ENCODE data around the gene NRL.
A peak's percentile ranks its signal among the peaks of the same experiment; 100 is the strongest.

Gene NRL

GRCh38 chr14:24114532-24115421, at the start of gene NRL, which contains the start of gene DCAF11:
Gene NRL (minus strand): TSS chr14:24114949. CDS start chr14:24082848, 32,101 bp downstream.
Gene DCAF11 (plus strand): TSS chr14:24114777. CDS start chr14:24115595, 818 bp downstream.
- DNase-seq (ENCODE audit: low spot score), result peak; percentile 97

GRCh38 chr14:24162093-24162492, 47.3 kb upstream of the NRL start:
- no peak for DNase-seq (ENCODE audit: low spot score)

DNA sequence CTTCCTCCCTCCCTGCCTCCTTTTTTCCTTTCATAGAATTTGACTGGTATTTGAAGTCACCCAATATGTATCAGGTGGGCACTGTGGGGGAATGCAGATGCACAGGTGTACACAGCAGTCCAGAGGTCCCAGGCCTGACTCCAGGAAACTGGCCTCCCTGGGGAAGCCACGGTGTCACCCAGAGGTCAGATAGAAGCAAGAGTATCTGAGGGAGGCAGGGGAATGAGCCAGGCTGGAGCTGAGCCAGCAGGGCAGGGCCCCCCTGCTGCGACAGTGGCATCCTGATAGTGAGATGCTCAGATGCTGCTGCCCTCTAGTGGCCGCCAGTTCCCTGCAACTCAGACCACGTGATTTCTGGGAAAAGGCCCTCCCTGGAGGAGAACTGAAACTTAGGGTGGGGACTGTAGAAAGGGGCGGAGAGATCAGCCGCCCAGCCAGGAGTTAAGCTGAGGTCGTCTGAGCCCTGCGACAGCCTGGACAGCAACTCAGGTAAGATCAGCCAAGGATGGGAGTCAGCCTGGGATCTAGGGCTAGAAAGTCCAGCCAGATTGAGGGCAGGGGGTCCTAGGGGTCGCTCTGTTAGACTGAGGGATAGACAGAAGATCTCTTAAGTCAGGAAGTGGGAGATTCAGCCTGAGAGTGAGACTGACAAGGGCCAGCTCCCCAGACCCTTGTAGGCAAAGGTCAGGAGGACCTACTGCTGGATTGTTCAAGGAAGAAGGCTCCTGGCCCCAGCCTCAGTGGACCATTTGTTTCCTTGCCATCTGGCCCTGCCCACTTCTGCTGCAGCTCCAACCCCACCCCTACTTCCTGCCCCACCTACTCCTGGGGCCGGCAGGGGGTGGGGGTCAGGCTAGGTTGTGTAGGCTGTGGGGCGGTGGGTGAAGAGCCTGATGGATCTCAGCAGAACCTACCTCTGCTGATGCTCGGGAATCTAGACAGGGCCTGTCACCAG, 46.4 kb upstream of the NRL start, which contains the start of gene IRF9:
Gene IRF9, plus strand, starts transcription at position 416 of the 955 bp plus-strand sequence. CDS start 880 bp downstream, outside the sequence.
- DNase-seq (ENCODE audit: low spot score), result peak; percentile 95

DNA sequence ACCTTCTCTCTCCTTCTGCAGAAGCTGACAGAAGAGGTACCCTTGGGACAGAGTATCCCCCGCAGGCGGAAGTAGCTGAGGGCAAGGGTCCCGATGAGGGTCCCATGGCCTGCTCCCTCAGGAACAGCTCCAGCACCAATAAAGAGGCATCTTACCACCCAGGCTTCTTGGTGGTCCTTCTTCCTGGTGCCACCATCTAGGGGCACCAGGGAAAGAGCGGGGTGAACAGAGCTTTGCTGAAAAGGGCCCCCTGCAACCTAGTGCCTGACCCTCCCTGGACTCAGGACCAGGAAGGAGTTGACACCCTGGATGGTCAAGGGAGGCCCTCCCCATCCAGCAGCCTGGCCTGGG, 45.7 kb upstream of the NRL start:
- DNase-seq (ENCODE audit: low spot score), result no peak

DNA sequence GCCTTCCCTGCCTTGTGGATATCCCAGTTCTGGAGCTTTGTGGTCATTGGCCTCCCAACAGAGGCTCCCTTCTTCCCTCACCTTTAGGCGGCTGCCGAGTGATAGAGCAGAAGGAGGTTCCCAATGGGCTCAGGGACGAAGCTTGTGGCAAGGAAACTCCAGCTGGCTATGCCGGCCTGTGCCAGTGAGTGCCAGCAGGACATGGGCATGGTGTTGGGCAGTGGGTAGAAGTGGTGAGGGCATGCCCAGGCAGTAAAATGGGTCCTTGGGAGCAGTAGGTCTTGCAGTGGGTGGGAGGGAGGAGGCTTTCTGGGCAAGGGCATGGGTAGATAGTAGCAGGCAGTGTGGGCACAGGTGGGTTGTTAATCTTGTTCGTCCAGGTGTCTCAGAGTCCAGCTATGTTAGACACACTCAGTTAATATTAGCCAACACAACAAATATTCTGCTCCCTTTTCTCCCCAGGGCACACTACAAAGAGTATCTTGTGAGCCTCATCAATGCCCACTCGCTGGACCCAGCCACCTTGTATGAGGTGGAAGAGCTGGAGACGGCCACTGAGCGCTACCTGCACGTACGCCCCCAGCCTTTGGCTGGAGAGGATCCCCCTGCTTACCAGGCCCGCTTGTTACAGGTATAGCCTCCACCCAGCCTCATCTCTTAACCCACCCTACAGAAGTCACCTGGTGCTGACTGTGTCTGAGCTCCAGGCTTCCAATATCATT, 45.2 kb upstream of the NRL start:
- no peak for DNase-seq (ENCODE audit: low spot score)

- no peak for DNase-seq (ENCODE audit: low spot score)
Measured at GRCh38 chr14:24157331-24157730, 42.6 kb upstream of the NRL start.

DNA sequence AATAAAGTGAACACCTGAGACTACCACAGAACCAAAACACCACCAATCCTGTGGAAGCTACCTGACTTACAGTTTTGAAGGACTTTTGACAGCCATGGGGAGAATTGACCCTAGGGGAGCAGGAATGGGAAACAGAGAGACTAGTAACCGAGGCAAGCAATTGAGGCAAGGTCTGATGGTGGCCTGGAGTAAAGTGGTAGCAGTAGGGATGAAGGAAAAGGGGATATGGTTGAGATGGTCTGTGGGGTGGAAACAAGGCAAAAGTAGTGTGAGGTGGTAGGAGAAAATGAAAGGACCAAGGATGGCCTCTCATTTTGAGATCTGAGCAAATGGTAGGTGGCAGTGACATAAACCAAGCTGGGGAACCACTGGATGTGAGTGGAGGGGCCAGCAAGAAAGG, 42.1 kb upstream of the NRL start:
- DNase-seq (ENCODE audit: low spot score), result no peak

DNA sequence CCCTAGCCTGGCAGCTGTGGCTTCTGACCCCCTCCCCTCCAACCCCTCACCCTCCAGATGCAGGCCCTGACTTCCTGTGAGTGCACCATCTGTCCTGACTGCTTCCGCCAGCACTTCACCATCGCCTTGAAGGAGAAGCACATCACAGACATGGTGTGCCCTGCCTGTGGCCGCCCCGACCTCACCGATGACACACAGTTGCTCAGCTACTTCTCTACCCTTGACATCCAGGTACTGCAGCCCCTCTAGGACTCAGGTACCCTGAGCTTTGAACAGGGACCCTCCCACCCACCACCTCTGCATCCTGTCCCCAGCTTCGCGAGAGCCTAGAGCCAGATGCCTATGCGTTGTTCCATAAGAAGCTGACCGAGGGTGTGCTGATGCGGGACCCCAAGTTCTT, 40.4 kb upstream of the NRL start:
- DNase-seq (ENCODE audit: low spot score), result no peak

DNA sequence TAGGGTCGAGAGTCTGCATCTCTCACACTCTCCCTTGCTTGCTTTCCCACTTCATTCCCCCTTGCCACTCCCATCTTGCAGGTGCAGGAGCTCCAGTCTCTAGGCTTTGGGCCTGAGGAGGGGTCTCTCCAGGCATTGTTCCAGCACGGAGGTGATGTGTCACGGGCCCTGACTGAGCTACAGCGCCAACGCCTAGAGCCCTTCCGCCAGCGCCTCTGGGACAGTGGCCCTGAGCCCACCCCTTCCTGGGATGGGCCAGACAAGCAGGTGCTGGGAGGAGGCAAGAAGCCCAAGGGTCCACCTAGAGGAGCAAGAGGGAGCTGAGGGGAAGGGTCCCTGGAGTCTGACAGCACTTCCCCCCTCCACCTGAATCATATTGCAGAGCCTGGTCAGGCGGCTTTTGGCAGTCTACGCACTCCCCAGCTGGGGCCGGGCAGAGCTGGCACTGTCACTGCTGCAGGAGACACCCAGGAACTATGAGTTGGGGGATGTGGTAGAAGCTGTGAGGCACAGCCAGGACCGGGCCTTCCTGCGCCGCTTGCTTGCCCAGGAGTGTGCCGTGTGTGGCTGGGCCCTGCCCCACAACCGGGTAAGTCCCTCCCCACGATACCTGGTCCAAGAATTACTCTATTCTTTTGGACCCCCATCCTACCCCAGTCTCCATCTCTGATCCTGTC, 36.8 kb upstream of the NRL start:
- DNase-seq (ENCODE audit: low spot score), result no peak

GRCh38 chr14:24150993-24151392, 36.2 kb upstream of the NRL start:
- DNase-seq (ENCODE audit: low spot score), result no peak

DNA sequence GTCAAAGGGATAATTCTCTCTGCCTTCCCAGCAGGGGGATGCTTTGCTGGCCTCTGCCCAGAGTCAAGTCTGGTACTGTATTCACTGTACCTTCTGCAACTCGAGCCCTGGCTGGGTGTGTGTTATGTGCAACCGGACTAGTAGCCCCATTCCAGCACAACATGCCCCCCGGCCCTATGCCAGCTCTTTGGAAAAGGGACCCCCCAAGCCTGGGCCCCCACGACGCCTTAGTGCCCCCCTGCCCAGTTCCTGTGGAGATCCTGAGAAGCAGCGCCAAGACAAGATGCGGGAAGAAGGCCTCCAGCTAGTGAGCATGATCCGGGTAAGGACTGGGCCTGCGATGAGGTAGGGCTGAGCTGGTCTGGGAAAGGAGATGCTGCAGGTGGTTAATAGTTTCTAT, 35.8 kb upstream of the NRL start:
- DNase-seq (ENCODE audit: low spot score), result no peak

DNA sequence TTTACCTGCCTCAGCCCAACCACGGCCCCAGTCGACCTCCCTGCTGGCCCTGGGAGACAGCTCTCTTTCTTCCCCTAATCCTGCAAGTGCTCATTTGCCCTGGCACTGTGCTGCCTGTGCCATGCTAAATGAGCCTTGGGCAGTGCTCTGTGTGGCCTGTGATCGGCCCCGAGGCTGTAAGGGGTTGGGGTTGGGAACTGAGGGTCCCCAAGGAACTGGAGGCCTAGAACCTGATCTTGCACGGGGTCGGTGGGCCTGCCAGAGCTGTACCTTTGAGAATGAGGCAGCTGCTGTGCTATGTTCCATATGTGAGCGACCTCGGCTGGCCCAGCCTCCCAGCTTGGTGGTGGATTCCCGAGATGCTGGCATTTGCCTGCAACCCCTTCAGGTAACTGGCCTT, 35.3 kb upstream of the NRL start:
- no peak for DNase-seq (ENCODE audit: low spot score)

DNA sequence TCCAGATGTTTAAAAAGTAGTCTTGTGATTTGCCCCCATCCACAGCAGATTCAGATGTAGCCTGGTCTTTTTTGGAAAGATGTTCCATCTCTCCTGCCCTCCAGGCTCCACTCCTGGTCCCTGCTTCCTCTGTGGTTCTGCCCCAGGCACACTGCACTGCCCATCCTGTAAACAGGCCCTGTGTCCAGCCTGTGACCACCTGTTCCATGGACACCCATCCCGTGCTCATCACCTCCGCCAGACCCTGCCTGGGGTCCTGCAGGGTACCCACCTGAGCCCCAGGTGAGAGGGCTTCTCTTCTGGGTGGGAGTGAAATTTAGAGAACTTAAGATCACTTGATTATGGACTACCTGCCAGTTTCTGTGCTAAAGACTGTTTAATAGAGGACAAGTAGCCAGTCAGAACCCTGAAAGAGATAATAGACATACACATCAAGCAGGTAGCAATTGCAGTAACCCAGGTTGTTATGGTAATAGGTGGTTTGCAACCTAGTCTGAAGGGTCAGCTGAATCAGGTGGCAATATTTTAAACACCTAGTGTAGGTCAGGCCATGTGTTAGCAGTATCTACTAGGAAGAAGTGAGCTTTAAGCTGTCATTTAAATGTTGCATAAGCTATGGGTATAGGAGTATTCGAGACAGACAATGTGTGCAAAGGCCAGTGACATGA, 34.7 kb upstream of the NRL start:
- DNase-seq (ENCODE audit: low spot score), result no peak

DNA sequence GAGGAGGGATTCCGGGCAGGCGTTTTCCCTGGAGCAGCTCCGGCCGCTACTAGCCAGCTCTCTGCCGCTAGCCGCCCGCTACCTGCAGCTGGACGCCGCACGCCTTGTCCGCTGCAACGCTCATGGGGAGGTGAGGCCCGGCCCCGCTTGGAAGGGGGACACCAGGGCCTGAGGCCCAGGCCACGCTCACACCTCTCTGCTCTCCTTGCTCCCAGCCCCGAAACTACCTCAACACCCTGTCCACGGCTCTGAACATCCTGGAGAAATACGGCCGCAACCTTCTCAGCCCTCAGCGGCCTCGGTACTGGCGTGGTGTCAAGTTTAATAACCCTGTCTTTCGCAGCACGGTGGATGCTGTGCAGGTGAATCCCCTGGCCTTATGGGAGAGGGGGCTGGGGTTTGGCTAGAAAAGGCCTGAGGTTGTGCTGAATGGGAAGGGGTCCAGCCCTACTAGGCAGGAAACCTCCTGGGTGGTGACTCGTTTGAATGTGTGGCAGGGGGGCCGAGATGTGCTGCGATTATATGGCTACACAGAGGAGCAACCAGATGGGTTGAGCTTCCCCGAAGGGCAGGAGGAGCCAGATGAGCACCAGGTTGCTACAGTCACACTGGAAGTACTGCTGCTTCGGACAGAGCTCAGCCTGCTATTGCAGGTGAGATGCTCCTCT, 33.1 kb upstream of the NRL start:
- no peak for DNase-seq (ENCODE audit: low spot score)

- DNase-seq (ENCODE audit: low spot score), result peak; percentile 98
Measured at GRCh38 chr14:24146978-24147760, 32.4 kb upstream of the NRL start, which contains the start of gene RNF31. Gene RNF31 (plus strand): TSS chr14:24147498. CDS start chr14:24147699, 201 bp downstream.

- peak; percentile 95 for DNase-seq (ENCODE audit: low spot score)
Measured at GRCh38 chr14:24146453-24146977, 31.8 kb upstream of the NRL start, which contains the start of gene PSME2. Gene PSME2 (minus strand): TSS chr14:24146610. CDS start chr14:24146581, 29 bp downstream.

- DNase-seq (ENCODE audit: low spot score), result peak; percentile 52
Measured at GRCh38 chr14:24145690-24146452, 31.1 kb upstream of the NRL start.

DNA sequence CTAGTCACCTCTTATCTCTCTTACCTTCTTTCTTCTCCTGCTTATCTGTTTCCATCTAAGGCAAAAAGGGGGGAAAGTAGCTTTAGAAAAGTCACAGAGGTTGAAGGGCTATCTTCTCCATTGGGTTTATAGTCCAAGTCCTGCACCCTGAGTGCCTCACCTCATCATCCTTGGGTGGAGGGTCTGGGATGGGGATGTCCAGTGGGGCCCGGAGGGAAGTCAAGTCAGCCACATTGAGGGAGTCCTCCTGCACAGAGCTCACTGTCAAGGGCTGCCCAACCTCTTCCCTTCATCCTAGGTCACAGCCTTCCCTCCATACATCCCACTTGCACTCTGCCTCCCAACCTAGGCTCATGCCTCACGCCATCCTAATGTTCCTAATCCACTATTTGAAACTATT, 30.5 kb upstream of the NRL start:
- no peak for DNase-seq (ENCODE audit: low spot score)

Measured in GM03348 (cell line).